Left colon (tissue), 2 donors: ENCODE measurements around the gene ANKRD55. TPM values are rescaled to one million over a fixed set of nuclear protein-coding genes. Genes with fewer than 3 reads are reported as not detected.
"Not testable (repeated sequence)": the region's sequence is repeated elsewhere in the genome, so short reads cannot be mapped to it uniquely, and the experiment has no call there.

Source experiments
- ATAC-seq: fragments of 200-7000 bp; cut with Tn5 transposase; one replicate; pipeline ENCODE4 v1.9.1; 2020; ENCODE audit warnings: mild to moderate bottlenecking, moderate library complexity
- DNase-seq, 2 donors: peaks; one replicate each; pipeline ENCODE4 v3.0.0-alpha.2; 2020
- intact Hi-C, 2 donors: fragments of 100-400 bp; cut with DNase I in 1 of 2; cut with micrococcal nuclease in 1 of 2; formaldehyde crosslinking; loops; one replicate each; pipeline versions ENCODE4 v1.11.2 to v1.14.0; 2022; cut with DNase I, micrococcal nuclease
- total RNA-seq, 2 donors: library from RNA; stranded (reverse); fragmentation: NEBNext Ultra II Directional; extraction: Animal tissue kit (Norgen Biotek cat#: 25700); gene quantifications; one replicate each; pipeline ENCODE4 v1.2.1, GENCODE V29; 2021
- donor health status: DM: no; HTN: no; CAD: no.
- donor health status: DM: yes; HTN: yes; CAD: no.

Gene ANKRD55
- total RNA-seq, 2 donors from 2014 or later: not detected

DNA sequence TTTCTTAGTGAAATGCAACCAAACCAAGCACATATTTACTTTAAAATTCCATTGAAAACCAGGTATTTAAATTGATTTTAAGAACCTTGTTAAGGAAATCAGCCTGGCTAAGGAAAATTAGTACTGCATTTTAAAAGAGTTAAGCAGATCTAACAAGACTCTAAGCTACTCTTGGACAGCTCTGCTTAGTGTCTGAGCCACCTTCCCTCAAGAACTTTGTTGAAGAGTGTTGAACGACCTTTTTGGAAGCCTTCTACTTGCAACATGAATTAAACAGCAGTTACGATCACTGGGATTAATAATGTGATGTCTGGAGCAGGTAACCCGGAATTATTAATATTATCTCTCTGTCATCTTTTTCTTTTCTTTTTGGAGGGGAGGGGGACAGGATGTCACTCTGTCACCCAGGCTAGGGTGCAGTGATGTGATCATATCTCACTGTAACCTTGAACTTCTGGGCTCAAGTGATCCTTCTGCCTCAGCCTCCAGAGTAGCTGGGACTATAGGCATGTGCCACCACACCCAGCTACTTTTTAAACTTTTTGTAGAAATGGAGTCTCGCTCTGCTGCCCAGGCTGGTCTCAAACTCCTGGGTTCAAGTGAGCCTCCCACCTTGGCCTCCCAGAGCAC, 74.7 kb downstream of the ANKRD55 start:
- intact Hi-C loops: no loop called here
- DNase-seq (no peak), ATAC-seq (no peak)

- intact Hi-C loops, ATAC-seq, DNase-seq: not testable (repeated sequence)
These were observed 75.9 kb downstream of the ANKRD55 start for GRCh38 chr5:56157191-56157621.

DNA sequence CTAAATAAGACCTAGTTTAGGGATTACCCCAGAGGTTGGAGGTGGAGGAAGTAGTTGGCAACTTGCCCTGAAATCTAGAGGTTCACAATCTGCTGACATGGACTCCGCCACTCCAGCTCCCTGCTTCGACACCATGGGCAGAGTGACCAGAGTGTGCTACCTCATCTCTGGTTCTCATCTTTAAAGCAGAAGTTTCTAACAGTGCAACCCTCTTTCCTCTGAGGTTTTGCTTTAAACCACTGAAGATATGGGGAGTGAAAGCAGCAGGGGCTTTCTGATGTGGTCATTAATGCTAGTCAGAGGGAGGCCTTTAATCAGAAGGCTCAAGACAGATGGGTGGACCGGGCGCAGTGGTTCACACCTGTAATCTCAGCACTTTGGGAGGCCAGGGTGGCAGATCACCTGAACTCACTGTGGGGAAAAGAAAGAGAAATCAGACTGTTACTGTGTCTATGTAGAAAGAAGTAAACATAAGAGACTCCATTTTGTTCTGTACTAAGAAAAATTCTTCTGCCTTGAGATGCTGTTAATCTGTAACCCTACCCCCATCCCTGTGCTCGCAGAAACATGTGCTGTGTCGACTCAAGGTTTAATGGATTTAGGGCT, 76.4 kb downstream of the ANKRD55 start:
- DNase-seq: peak in 1 of 2 donors; percentile 21
- intact Hi-C loops, ATAC-seq: not testable (repeated sequence)

- ATAC-seq (peak; percentile 20), DNase-seq (peak in 1 of 2 donors; percentile 20)
- intact Hi-C loops: no loop called here
These were observed 77.0 kb downstream of the ANKRD55 start for GRCh38 chr5:56155992-56156584.

GRCh38 chr5:56154732-56155484, 78.2 kb downstream of the ANKRD55 start:
- intact Hi-C loops: no loop called here
- no peak for DNase-seq
- no peak for ATAC-seq

DNA sequence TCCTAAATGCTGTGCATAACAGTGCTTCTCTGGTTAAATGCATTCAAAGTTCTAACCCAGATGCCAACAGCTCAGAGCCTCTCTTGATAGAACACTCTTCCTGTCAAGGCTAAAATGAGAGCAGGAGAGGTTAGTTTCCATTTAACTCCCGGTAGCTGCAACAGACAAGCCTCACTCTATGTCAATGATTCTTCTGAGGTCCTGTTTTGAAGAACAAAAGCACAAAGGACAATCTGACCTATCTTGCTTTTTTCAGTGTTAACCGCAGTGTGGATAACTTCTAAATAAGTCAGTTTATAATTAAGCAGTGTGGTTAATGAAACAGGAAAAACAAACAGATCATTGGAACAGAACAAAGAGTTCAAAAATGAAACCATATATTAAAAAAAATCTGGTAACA, 80.7 kb downstream of the ANKRD55 start:
- DNase-seq (no peak), ATAC-seq (no peak)
- intact Hi-C loops: no loop called here

GRCh38 chr5:56150756-56151155, 82.4 kb downstream of the ANKRD55 start:
- ATAC-seq, DNase-seq, intact Hi-C loops: not testable (repeated sequence)

GRCh38 chr5:56148453-56148971, 84.6 kb downstream of the ANKRD55 start:
- no peak for ATAC-seq
- intact Hi-C loops: no loop called here
- DNase-seq: no peak

GRCh38 chr5:56147659-56148230, 85.4 kb downstream of the ANKRD55 start:
- ATAC-seq: no peak
- intact Hi-C loops: no loop called here
- no peak for DNase-seq

DNA sequence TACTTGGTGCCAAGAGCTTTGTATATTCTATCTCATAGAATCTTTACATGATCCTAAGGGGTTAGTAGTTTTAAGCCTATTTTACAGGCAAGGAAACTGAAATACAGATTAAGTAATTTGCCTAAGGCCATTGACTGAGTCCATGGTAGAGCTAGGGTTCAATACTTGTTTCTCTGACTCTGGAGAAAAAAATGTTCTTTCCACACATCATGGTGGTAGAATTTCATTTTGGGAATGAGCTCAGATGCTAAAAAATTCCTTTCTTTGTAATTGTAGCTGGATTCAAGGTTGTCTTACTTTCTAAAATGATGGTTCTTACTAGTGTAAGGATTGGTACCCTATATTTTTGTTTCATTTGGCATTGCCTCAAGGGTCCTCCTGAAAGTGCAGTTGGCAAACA, 86.0 kb downstream of the ANKRD55 start:
- intact Hi-C loops: no loop called here
- DNase-seq (no peak), ATAC-seq (no peak)

DNA sequence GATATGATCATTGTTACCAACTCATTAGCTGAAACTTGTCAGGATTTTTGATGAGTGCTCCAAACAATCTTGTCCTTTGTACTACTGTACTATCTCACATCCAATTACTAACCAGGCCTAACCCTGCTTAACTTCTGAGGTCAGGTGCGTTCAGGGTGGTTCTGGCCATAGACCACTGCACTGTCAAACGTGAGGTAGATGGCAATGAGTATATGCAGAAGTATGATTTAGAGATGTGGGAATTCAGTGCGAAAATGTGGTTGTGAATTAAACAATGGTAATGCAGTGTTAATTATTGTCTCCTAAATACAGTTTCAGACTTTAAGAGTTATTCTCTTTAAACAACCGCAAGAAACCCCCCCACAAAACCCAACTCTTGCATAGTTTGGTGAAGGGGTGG, 86.5 kb downstream of the ANKRD55 start:
- DNase-seq (no peak), ATAC-seq (no peak)
- intact Hi-C loops: no loop called here

DNA sequence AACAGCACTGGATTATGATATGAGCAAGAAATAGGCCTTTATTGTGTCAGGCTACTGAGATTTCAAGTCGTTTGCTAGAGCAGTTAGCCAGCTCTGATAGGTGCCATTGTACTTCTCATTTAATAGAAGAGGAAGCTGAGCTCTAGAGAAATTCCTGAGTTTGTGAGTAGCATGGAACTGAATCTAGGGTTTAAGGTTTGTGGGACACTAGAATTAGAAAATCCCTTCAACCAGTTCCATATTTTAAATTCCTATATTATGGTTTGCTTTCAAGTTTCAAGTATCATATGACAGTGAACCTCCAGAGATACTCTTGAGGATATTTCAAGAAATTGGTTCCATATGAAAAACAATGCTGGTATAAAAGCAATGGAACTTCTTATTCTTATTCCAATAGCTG, 87.6 kb downstream of the ANKRD55 start:
- intact Hi-C loops: no loop called here
- DNase-seq (no peak), ATAC-seq (no peak)

DNA sequence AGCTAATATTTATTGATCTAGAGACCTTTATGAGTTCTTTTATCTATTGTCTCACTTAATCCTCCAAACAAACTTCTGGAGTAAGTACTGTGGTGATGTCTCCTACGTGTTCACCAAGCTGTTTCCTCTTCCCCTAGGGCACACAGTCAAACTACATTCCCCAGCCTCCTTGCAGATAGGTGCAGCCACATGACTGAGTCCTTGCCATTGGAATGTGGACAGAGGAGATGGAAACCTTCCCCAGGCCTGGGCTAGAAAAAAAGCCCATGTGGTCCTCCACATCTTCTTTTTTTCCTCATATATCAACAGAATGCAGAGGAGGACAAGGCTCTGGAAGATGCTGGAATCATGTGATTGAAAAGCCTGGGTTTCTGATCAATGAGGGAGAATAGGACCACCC, 88.0 kb downstream of the ANKRD55 start:
- DNase-seq: no peak
- ATAC-seq: no peak
- intact Hi-C loops: no loop called here

DNA sequence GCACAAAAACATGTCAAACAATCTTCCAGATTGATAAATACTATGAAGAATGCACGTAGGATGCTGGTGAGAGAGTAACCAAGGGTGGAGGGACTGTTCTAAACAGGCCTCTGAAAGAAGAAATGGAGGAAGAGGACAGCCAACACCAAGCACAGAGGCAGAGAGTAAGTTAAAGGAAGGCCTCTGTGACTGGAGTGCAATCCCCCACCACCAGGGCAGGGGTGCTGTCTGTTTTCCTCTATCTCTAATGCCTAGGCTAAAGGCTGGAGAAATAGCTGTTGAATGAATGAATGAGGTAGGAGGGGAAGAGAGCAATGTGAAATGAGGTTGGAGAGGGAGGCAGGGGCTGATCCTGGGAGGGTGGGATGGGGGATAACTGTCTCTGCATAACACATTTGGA, 88.9 kb downstream of the ANKRD55 start:
- intact Hi-C loops: no loop called here

GRCh38 chr5:56143373-56143714, 89.8 kb downstream of the ANKRD55 start:
- DNase-seq: no peak
- no peak for ATAC-seq
- intact Hi-C loops: no loop called here

More for the DNA sequence above, 88.9 kb downstream of the ANKRD55 start:
- DNase-seq (no peak), ATAC-seq (no peak)

DNA sequence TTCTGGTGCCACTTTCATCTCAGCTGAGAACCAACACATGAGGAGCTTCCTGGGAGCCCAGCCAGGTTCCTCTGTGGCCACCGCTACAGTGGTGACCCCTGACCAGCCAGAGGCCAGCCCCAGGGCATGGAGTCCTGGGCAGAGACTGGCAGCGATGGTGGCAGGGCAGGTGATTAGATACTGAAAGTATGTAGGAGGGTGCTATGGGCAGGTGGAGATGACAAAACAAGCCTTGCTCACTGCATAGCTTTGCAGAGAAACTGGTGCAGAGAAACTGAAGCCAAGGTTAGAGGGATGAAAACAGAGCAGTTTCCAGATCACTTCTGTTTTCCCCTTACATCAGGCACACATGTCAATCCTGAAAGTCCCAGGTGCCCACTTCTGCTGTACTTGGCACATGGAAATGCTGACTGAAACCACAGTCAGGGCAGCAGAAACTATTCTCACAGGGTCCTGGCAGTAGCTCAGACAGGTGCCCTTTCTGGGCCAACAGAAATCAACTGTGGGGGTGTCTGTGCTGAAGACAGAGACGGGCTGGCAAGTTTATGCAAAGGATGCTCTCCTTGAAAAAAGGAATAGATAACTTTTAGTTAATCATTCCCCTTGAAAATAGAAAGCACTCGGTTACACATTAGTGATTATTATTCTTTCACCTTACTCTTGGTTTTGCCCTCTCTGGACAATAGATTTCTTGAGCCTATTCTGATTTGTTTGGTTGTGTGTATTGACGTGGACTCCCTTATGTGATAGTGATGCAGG, 90.3 kb downstream of the ANKRD55 start:
- DNase-seq (no peak), ATAC-seq (no peak)
- intact Hi-C loops: no loop called here

GRCh38 chr5:56142233-56142613, 90.9 kb downstream of the ANKRD55 start:
- ATAC-seq (no peak), DNase-seq (no peak)
- intact Hi-C loops: no loop called here

GRCh38 chr5:56140073-56140472, 93.1 kb downstream of the ANKRD55 start:
- intact Hi-C loops: no loop called here
- DNase-seq: no peak
- ATAC-seq: no peak

DNA sequence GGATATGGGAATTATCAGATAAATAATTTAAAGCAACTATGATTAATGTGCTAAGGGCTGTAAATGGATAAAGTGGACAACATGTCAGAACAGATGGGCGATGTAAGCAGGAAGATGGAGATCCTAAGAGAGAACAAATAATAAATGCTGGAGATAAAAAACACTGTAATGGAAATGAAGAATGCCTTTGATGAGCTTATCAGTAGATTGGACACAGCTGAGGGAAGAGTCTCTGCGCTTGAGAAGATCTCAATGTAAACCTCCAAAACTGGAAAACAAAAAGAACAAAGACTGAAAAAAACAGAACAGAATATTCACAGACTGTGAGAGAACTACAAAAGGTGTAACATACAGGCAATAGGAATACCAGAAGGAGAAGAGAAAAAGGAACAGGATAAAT, 102.5 kb downstream of the ANKRD55 start:
- ATAC-seq (no peak), DNase-seq (no peak)
- intact Hi-C loops: no loop called here
